ENCODE results near the gene DENND1B.
"Not testable (repeated sequence)": the region's sequence is repeated elsewhere in the genome, so short reads cannot be mapped to it uniquely, and the experiment has no call there.

Gene DENND1B

GRCh38 chr1:197632005-197632404 is 143.3 kb downstream of the DENND1B start:
- DNase-seq (ENCODE audit: low spot score) = no peak

DNA sequence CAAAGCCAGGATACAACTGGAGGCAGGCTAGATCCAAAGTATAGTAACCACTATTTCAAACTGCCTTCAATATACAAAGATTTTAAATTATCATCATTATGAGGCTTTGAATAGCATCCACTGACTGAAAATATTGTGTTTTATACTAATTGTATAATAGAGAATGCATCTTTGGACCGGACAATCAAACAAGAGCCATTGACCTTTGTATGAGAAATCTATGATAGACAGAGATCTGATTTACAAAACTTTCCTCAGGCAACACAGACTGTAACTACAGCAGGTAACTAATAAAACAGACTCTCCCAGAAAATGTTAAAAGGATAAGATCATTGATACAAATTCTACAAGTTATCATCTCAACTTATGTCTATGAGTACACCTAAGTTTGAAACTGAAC is 152.9 kb downstream of the DENND1B start:
- no peak for DNase-seq (ENCODE audit: low spot score)

GRCh38 chr1:197621761-197622160 is 153.5 kb downstream of the DENND1B start:
- DNase-seq (ENCODE audit: low spot score) = no peak

DNA sequence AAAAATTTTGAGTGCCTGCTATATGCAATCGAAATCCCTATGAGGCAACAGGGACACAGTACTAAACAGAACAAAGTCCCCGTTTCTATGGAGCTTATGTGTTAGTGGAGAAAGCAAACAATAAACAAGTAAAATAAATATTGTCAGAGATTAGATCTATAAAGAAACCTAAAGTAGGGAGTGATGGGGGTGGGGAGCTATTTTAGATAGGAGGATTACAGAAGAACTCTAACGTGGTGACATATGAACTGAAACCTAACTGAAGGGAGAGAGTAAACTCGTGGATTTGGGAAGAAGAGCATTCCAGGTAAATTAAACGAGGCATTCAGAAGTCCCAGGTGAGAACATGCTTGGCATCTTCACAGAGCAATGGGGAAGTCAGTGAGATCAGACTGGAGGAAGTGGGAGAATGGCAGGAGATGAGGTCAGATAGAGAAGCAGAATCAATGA is 154.5 kb downstream of the DENND1B start:
- DNase-seq (ENCODE audit: low spot score) = no peak

- DNase-seq (ENCODE audit: low spot score) = no peak
These were observed 156.2 kb downstream of the DENND1B start for GRCh38 chr1:197619008-197619640.

DNA sequence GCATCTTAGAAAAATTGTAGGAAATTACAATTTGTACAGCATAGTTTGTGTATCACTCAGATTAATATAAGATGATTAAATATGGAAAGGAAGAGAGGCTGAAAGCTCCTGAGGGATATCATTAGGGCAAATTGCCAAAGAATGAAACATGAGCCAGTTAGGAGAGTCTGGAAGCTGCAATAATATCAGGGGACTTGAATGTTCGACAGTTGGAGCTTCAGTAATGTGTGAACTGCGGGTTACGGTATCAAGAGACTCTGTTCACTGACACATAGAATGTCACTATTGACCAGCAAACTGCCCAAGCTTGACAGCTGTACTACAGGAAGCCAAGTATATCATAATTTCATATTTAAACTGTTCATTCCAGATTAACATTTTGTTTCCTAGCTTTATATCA is 157.2 kb downstream of the DENND1B start:
- no peak for DNase-seq (ENCODE audit: low spot score)

DNA sequence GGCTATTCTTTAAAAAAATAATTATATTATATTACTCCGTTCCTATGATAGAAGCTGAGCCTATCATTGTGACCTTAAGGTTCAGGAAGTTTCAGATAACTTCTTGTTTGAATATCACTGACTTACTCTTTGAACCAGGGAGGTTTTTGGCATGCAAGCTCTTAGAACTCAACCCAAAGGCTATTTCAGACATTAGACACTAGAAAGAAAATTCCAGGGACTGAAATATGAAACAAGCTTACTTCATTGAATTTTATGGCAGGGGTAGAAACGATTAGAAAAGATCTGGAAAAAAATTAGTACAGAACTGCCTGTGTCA is 159.6 kb downstream of the DENND1B start:
- DNase-seq (ENCODE audit: low spot score) = no peak

GRCh38 chr1:197614916-197615692 is 160.2 kb downstream of the DENND1B start:
- no peak for DNase-seq (ENCODE audit: low spot score)

DNA sequence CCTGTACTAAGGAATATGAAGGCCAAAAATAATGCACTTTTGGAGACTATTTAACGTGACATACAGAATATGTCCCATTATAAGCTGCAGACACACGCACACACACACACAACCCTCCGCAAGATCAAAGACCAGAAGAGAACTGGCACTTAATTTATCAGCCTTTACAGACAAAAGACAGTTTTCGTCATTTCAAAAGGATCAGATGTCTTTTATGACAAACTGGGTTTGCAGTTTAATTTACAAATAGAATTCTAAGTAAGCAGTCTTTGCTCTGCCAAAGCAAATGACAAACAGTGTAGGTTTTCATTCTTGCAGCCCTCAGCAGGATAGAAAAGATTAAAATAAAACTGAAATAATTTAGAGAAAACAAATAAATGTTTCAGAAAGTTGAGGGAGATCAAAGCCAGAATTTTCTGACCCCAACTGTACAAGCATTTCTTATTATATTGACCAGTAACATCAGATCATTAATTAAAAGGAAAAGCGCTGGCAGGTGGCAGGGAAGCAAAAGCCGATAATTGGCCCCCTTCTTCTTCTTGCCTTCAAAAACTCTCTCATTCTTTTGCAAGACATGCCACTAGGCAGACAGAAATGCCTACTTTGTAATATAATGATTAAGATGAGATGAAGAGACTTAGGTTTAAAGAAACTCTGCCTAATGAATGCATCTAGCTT is 169.0 kb downstream of the DENND1B start:
- DNase-seq (ENCODE audit: low spot score) = no peak

GRCh38 chr1:197604302-197604701 is 171.0 kb downstream of the DENND1B start:
- DNase-seq (ENCODE audit: low spot score) = no peak

DNA sequence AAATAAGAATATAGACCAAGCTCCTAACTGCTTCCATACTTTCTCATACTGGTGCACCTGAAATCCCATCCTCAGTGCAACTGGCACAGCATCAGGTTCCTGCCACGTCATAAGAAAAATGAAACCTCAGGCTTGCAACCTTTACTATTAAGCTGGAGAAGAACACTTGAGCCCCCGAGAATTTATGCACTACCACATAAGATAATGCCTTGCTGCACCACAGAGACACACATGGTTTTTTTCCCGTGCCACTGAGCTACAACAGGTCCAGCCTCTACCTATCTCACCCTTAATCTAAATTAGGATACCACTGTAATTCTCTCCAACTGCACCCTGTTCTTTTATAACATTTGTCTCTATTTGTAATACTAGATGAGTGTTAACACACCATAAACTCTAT is 174.5 kb downstream of the DENND1B start:
- DNase-seq (ENCODE audit: low spot score) = no peak

DNA sequence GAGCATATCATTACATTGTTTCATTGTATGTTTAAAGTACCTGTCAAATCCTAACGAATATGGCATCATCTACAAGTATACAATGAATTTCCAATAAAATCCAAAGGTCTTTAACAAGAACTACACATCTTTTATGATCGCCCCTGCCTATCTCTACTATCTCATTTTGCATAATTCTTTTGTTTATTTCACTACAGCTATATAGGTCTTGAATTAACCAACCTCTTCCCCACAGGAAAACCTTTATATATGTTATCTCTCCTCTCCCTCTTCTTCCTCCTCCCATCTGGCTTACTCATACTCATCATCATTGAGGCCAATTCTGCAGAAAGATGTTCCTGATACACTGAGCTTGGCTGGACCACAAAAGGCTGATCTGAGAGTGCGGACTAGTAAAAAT is 175.5 kb downstream of the DENND1B start:
- no peak for DNase-seq (ENCODE audit: low spot score)

DNA sequence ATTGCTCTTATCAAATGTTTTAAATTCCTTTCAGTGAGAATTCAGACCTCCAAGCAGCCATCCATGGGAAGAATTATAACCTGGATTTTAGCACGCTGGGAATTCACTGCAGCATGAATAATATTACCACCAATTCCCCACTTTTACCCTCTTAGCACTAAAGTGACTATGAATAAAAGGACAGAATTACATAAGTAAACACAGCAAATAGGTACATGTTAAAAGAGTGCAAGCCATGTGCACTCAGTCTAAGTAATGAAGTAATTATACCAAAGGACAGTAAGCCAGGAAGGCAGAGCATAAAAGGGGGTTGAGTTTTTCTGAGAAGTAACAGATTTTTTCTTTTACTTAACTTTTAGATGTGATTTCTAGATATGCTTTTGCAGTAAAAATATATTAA is 176.3 kb downstream of the DENND1B start:
- no peak for DNase-seq (ENCODE audit: low spot score)

DNA sequence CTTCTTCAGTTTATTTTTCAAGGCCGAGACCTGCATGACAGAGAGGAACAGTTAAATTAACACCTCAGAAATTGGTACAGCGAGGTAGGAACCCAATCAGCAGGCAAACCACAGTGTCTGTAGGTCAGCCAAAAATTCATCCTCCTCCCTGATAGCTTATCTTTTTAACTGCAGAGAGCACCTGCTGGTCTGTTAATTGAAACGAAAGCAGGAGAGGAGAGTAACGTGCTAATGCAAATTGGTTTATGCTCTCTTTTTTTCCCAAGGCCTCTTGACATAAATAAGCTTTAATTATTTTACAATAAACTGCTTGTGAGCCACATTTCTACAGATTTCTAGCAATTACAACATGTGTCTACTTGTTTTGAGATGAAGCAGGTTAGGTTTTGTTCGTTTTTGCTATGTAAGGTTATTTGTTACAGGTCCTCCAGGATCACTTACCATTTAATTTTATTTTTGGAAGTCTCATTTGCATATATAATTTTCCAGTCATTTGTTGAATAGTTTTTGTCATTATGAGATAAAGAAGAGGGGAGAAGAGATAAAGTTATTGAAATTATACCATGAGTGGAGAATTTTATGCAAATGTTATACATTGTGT is 179.9 kb downstream of the DENND1B start:
- no peak for DNase-seq (ENCODE audit: low spot score)

- no peak for DNase-seq (ENCODE audit: low spot score)
These were observed 184.6 kb downstream of the DENND1B start for GRCh38 chr1:197590687-197591086.

DNA sequence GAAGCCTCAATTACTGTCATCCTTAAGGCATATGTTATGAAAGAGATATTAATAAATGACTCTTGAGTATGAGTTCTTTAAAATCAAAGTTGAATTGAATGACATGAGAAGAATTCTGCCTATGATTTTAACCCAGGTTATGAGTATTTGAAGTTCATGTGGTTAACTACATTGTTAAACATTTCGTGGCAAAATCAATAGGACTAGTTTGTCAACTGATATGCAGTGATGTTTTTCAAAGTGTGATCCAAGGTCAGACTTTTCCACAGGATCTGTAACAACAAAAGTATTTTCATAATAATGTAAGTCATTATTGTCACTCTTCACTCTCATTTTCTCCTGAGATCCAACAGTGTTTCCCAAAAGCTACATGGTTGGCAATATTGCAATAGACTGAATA is 189.5 kb downstream of the DENND1B start:
- DNase-seq (ENCODE audit: low spot score) = no peak

DNA sequence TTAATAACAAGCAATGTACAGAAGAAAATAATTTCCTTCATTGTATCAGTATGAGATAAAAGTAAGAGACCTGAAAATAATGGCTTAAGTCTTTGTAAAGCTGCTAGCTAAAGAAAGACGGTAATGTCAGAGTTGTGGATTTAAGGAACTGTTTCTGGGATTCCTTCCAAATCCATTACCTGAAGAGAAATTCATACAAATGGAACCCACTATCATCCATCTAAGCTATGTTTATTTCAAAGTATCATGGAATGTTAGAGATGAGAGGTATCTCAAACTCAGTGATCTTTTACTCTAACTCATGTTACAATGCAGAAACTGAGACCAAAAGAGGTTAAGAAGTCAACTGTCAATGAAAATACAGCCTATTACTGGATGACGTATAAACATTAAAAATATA is 197.7 kb downstream of the DENND1B start:
- no peak for DNase-seq (ENCODE audit: low spot score)

DNA sequence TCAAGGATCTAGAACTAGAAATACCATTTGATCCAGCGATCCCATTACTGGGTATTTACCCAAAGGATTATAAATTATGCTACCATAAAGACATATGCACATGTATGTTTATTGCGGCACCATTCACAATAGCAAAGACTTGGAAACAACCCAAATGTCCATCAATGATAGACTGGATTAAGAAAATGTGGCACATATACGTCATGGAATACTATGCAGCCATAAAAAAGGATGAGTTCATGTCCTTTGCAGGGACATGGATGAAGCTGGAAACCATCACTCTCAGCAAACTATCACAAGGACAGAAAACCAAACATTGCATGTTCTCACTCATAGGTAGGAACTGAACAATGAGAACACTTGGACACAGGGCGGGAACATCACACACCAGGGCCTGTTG is 199.7 kb downstream of the DENND1B start:
- DNase-seq (ENCODE audit: low spot score) = not testable (repeated sequence)

- no peak for DNase-seq (ENCODE audit: low spot score)
These were observed 203.1 kb downstream of the DENND1B start for GRCh38 chr1:197572169-197572568.

DNA sequence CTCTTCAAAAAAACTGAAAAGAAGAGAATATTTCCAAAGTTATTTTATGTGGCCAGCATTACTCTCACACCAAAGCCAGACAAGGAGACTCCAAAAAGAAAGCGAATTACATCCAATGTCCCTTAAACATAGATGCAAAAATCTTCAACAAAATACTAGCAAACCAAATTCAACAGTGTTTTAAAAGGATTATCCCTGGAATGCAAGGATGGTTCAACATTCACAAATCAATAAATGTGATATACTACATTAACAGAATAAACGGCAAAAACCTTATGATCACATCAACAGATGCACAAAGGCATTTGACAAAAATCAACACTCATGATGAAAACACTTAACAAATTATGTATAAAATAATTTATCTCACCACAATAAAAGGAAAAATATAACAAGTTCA is 207.8 kb downstream of the DENND1B start:
- no peak for DNase-seq (ENCODE audit: low spot score)

GRCh38 chr1:197561041-197561440 is 214.2 kb downstream of the DENND1B start:
- DNase-seq (ENCODE audit: low spot score) = no peak

DNA sequence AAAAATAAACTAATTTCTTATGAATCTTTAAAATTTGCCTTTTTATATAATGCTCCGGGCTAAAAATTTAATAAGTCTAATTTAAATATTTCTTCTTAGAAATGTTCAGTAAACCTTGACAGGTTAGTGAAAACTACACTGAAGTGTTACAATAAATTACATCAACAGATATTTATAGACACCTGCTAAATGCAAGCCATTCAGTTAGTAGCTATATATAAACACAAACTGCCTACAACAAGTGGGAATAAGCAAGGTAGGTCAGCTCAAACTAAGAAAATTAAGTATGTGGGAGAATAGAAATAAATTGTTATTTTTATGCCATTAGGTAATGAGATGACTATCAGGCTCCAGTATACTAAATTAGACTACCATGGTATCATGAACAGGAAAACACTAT is 215.6 kb downstream of the DENND1B start:
- no peak for DNase-seq (ENCODE audit: low spot score)

- no peak for DNase-seq (ENCODE audit: low spot score)
These were observed 216.0 kb downstream of the DENND1B start for GRCh38 chr1:197559244-197559643.

All from putamen (tissue), 1 donor.